Mesendoderm (in vitro differentiated cells): Measurements from ENCODE around the gene CENPP.
"Not testable (repeated sequence)": the region's sequence is repeated elsewhere in the genome, so short reads cannot be mapped to it uniquely, and the experiment has no call there.

Experiments used
- DNase-seq: peaks from one replicate; pipeline ENCODE4 v3.0.0; 2013
- H2AK5ac ChIP-seq: 2 replicates; pipeline ENCODE4 v1.6.1; 2013; ENCODE audit warnings: low read length, inconsistent platforms
- H2BK120ac ChIP-seq: 2 replicates; pipeline ENCODE4 v1.6.1; 2013; ENCODE audit warnings: low read depth, mild to moderate bottlenecking, low read length, moderate library complexity, mixed read lengths
- H2BK15ac ChIP-seq: replicated peaks from 2 replicates; pipeline ENCODE4 v1.6.1; 2013; ENCODE audit warnings: low read depth, mild to moderate bottlenecking, moderate library complexity
- H2BK5ac ChIP-seq: 2 replicates; pipeline ENCODE4 v1.6.1; 2013; ENCODE audit warnings: low read length, inconsistent platforms
- H3K18ac ChIP-seq: 2 replicates; pipeline ENCODE4 v1.6.1; 2013; ENCODE audit warnings: mild to moderate bottlenecking, low read length, mixed read lengths
- H3K23ac ChIP-seq: one replicate; pipeline ENCODE4 v1.6.1; 2013; ENCODE audit warnings: low read length
- H3K27ac ChIP-seq: 2 replicates; pipeline ENCODE4 v1.5.1; 2013; ENCODE audit warnings: low read depth, mild to moderate bottlenecking, inconsistent platforms, low read length, moderate library complexity
- H3K27me3 ChIP-seq: 2 replicates; pipeline ENCODE4 v1.6.1; 2013; ENCODE audit warnings: low read length, control low read depth, mild to moderate bottlenecking, inconsistent platforms; ENCODE audit not compliant: insufficient read depth, poor library complexity
- H3K36me3 ChIP-seq: 2 replicates; pipeline ENCODE4 v1.6.1; 2013; ENCODE audit warnings: low read length, inconsistent platforms; ENCODE audit not compliant: control insufficient read depth, insufficient read depth
- H3K4ac ChIP-seq: one replicate; pipeline ENCODE4 v1.6.1; 2013; ENCODE audit warnings: low read depth, mild to moderate bottlenecking, low read length, moderate library complexity
- H3K4me1 ChIP-seq: 2 replicates; pipeline ENCODE4 v1.6.1; 2013; ENCODE audit warnings: low read depth, low read length, inconsistent platforms; ENCODE audit not compliant: control insufficient read depth
- H3K4me2 ChIP-seq: 2 replicates; pipeline ENCODE4 v1.6.1; 2013; ENCODE audit warnings: low read length
- H3K4me3 ChIP-seq: 2 replicates; pipeline ENCODE4 v1.5.1; 2013; ENCODE audit warnings: mild to moderate bottlenecking, low read length
- H3K56ac ChIP-seq: one replicate; pipeline ENCODE4 v1.6.1; 2013; ENCODE audit warnings: low read length
- H3K79me1 ChIP-seq: 2 replicates; pipeline ENCODE4 v1.6.1; 2013; ENCODE audit warnings: low read length, inconsistent platforms
- H3K79me2 ChIP-seq: 2 replicates; pipeline ENCODE4 v1.6.1; 2013; ENCODE audit warnings: mild to moderate bottlenecking, low read length; ENCODE audit not compliant: control insufficient read depth, insufficient read depth
- H3K9ac ChIP-seq: 2 replicates; pipeline ENCODE4 v1.6.1; 2013; ENCODE audit warnings: low read length, inconsistent platforms
- H4K5ac ChIP-seq: one replicate; pipeline ENCODE4 v1.6.1; 2013; ENCODE audit warnings: low read length
- H4K8ac ChIP-seq: one replicate; pipeline ENCODE4 v1.6.1; 2013; ENCODE audit warnings: low read depth, mild to moderate bottlenecking, control low read depth, low read length, moderate library complexity
- WGBS: extraction: QIAGEN DNeasy Blood & Tissue Kit; methylation state at CpG from one replicate; pipeline ENCODE4 v1.1.7; 2013; ENCODE audit warnings: low lambda C conversion rate, missing lambda C conversion rate; ENCODE audit not compliant: insufficient coverage; ENCODE audit errors: extremely low coverage; 5-methylcytosine and 5-hydroxymethylcytosine counted together

Gene CENPP

DNA sequence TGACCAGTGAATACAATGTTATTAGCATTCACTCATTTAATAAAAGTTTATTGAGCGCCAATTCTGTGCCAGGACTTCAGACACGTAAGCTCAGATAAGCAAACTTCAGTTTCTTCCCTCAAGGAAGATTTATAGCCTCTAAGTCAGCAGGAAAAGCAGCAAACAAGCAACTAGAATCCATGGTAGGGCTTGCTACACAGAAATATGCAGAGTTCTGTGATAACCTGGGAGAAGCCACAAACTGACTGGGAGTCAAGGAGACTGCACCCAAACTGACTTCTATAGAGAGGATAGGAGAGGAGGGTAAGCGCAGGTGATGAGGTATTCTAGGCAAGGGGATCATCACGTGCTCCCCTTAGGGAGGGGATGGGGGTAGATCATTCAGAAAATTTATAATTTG, 80.1 kb downstream of the CENPP start:
- H3K9ac ChIP-seq = no peak overlapping the region
- no peak for DNase-seq

GRCh38 chr9:92406477-92406876, 80.7 kb downstream of the CENPP start:
- H3K4me1 ChIP-seq = no peaks in the 10 kb centered on the region
- H3K27me3 ChIP-seq = no peaks in the 10 kb centered on the region
- no peak overlapping the region for H2BK120ac ChIP-seq
- H2BK15ac ChIP-seq = no peak overlapping the region
- no peaks in the 10 kb centered on the region for H3K36me3 ChIP-seq
- H3K4me2 ChIP-seq = no peak overlapping the region
- H4K5ac ChIP-seq = no peak overlapping the region
- H2BK5ac ChIP-seq = no peak overlapping the region
- no peak overlapping the region for H3K56ac ChIP-seq
- H3K18ac ChIP-seq = no peak overlapping the region
- DNase-seq = no peak
- H3K4ac ChIP-seq = no peak overlapping the region
- no peak overlapping the region for H3K9ac ChIP-seq
- H3K27ac ChIP-seq = no peak overlapping the region
- H4K8ac ChIP-seq = no peak overlapping the region
- H3K79me2 ChIP-seq = no peaks in the 10 kb centered on the region
- WGBS = no CpG with 5 or more reads among the region's 3 CpGs
- no peaks in the 10 kb centered on the region for H3K79me1 ChIP-seq
- H3K4me3 ChIP-seq = no peak overlapping the region
- no peak overlapping the region for H2AK5ac ChIP-seq
- H3K23ac ChIP-seq = no peak overlapping the region

More for the DNA sequence above, 80.1 kb downstream of the CENPP start:
- no peak overlapping the region for H3K18ac ChIP-seq
- H2BK120ac ChIP-seq = no peak overlapping the region
- no peak overlapping the region for H3K27ac ChIP-seq
- no peaks in the 10 kb centered on the region for H3K27me3 ChIP-seq
- no peak overlapping the region for H3K23ac ChIP-seq
- no peaks in the 10 kb centered on the region for H3K79me1 ChIP-seq
- H3K4me2 ChIP-seq = no peak overlapping the region
- H2BK5ac ChIP-seq = no peak overlapping the region
- no peaks in the 10 kb centered on the region for H3K4me1 ChIP-seq
- no peaks in the 10 kb centered on the region for H3K36me3 ChIP-seq
- H3K56ac ChIP-seq = no peak overlapping the region
- H2BK15ac ChIP-seq = no peak overlapping the region
- no peak overlapping the region for H4K8ac ChIP-seq
- H3K4me3 ChIP-seq = no peak overlapping the region
- no CpG with 5 or more reads among the region's 4 CpGs for WGBS
- no peaks in the 10 kb centered on the region for H3K79me2 ChIP-seq
- no peak overlapping the region for H3K4ac ChIP-seq
- no peak overlapping the region for H4K5ac ChIP-seq
- H2AK5ac ChIP-seq = no peak overlapping the region

DNA sequence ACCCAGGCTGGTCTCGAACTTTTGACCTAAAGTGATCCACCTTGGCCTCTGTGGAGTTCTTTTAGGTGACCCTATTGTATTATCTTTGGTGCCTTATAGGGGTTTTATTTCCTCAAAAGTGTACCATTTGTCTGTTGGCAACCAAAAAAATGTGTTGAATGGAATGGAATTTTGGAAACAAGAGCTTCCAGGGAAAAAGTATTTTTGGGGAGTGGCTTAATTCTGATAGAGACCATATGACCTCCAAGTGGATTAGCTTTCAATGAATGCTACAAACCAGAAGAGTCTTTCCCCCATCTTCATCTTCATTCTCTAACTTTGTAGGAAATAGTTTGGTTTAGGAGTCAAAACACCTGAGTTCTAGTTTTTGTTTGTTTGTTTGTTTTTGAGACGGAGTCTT, 82.1 kb downstream of the CENPP start:
- no peaks in the 10 kb centered on the region for H3K36me3 ChIP-seq
- no peak overlapping the region for H3K9ac ChIP-seq
- H4K8ac ChIP-seq = no peak overlapping the region
- no peaks in the 10 kb centered on the region for H3K4me1 ChIP-seq
- no peak overlapping the region for H2BK15ac ChIP-seq
- H3K56ac ChIP-seq = no peak overlapping the region
- no peaks in the 10 kb centered on the region for H3K79me2 ChIP-seq
- no peak for DNase-seq
- H2BK5ac ChIP-seq = no peak overlapping the region
- H3K27ac ChIP-seq = no peak overlapping the region
- no peak overlapping the region for H3K23ac ChIP-seq
- no peak overlapping the region for H4K5ac ChIP-seq
- H3K4me3 ChIP-seq = no peak overlapping the region
- WGBS = no CpG with 5 or more reads among the region's 2 CpGs
- H2AK5ac ChIP-seq = no peak overlapping the region
- H3K27me3 ChIP-seq = no peaks in the 10 kb centered on the region
- no peak overlapping the region for H3K4ac ChIP-seq
- no peaks in the 10 kb centered on the region for H3K79me1 ChIP-seq
- no peak overlapping the region for H3K4me2 ChIP-seq
- H2BK120ac ChIP-seq = no peak overlapping the region
- H3K18ac ChIP-seq = no peak overlapping the region

DNA sequence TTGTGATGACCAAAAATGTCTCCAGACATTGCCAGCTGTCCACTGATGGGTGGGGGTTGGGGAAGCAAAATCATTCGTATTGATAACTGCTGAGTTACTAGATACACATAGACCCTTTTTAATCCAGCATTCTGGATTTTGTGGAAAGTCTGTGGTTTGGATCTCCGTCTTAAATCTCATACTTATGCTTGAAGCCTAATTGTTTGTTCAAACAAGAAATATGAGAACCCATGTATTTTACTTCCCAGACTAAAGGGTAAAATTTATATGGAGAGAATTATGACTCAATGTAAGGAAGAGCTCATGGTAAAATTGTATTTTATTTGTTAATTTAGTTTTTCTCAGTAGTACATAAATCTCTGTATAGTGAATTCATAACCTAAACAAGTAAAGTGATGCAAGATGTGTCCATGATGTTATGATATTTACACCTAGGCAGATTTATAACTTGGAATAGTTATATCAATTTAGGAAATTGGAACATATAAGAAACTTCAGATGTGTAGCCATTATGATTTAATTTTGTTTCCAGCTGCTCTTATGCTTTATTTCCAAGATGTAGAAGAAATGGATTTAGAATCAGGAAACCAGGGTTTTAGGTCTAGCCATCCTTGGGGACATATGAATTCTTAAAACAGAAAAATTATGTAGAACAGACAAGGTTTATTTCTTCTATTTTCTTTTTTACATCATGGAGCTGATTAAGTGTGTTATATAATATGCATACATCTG, 83.2 kb downstream of the CENPP start:
- Histone ChIP-seq H3K23ac (no peak overlapping the region), H3K56ac (no peak overlapping the region), H2AK5ac (no peak overlapping the region), H3K36me3 (no peaks in the 10 kb centered on the region), H2BK120ac (no peak overlapping the region), H3K18ac (no peak overlapping the region), H3K79me2 (no peaks in the 10 kb centered on the region), H3K27me3 (no peaks in the 10 kb centered on the region), H3K4me1 (no peaks in the 10 kb centered on the region), H3K4me2 (no peak overlapping the region), H4K8ac (no peak overlapping the region), H3K79me1 (no peaks in the 10 kb centered on the region), H3K4me3 (no peak overlapping the region), H3K4ac (no peak overlapping the region), H3K9ac (no peak overlapping the region), H2BK5ac (no peak overlapping the region), H4K5ac (no peak overlapping the region), H3K27ac (no peak overlapping the region), H2BK15ac (no peak overlapping the region)
- no peak for DNase-seq
- no CpG with 5 or more reads among the region's 2 CpGs for WGBS

GRCh38 chr9:92411157-92411556, 85.4 kb downstream of the CENPP start:
- H3K4me3 ChIP-seq, H3K4me1 ChIP-seq, H2BK120ac ChIP-seq, H2AK5ac ChIP-seq, H3K9ac ChIP-seq, H3K4me2 ChIP-seq, H3K27me3 ChIP-seq, H3K36me3 ChIP-seq, H3K79me1 ChIP-seq, H3K56ac ChIP-seq, H4K8ac ChIP-seq, H3K18ac ChIP-seq, H2BK15ac ChIP-seq, H3K23ac ChIP-seq, H2BK5ac ChIP-seq, H4K5ac ChIP-seq, H3K79me2 ChIP-seq, H3K4ac ChIP-seq, H3K27ac ChIP-seq: not testable (repeated sequence)
- DNase-seq = peak; percentile 21
- WGBS = no CpG with 5 or more reads among the region's 4 CpGs

GRCh38 chr9:92414566-92414965, 88.8 kb downstream of the CENPP start:
- Histone ChIP-seq H3K4ac (no peak overlapping the region), H3K23ac (no peak overlapping the region), H3K56ac (no peak overlapping the region), H3K9ac (no peak overlapping the region), H2BK120ac (no peak overlapping the region), H3K79me1 (no peaks in the 10 kb centered on the region), H2BK5ac (no peak overlapping the region), H3K27me3 (no peaks in the 10 kb centered on the region), H3K4me1 (no peaks in the 10 kb centered on the region), H3K4me2 (no peak overlapping the region), H3K36me3 (no peaks in the 10 kb centered on the region), H3K4me3 (no peak overlapping the region), H2AK5ac (no peak overlapping the region), H2BK15ac (no peak overlapping the region), H4K8ac (no peak overlapping the region), H4K5ac (no peak overlapping the region), H3K27ac (no peak overlapping the region), H3K79me2 (no peaks in the 10 kb centered on the region), H3K18ac (no peak overlapping the region)
- DNase-seq = peak; percentile 16
- no CpG with 5 or more reads among the region's 1 CpG for WGBS
